Peyer's patch (tissue), 4 donors: ENCODE measurements around the gene RPA3.

Experiments
- POLR2A ChIP-seq, 2 donors: fragments of 450-650 bp; IDR thresholded peaks; one replicate each; pipeline ENCODE4 v1.5.1; 2017; ENCODE audit warnings: antibody characterized with exemption in 2 of 2, mild to moderate bottlenecking in 2 of 2, moderate library complexity in 2 of 2
- TF ChIP-seq, protein P1 (sequence below), 6 experiments: fragments of 450-650 bp in 4 of 6; fragments of 200-600 bp in 2 of 6; sonication (generic) in 1 of 6; IDR thresholded peaks; one replicate each; pipeline ENCODE4 v1.5.1; 2017 to 2019; ENCODE audit warnings: antibody characterized with exemption in 6 of 6, mild to moderate bottlenecking in 3 of 6, moderate library complexity in 1 of 6

DNA sequence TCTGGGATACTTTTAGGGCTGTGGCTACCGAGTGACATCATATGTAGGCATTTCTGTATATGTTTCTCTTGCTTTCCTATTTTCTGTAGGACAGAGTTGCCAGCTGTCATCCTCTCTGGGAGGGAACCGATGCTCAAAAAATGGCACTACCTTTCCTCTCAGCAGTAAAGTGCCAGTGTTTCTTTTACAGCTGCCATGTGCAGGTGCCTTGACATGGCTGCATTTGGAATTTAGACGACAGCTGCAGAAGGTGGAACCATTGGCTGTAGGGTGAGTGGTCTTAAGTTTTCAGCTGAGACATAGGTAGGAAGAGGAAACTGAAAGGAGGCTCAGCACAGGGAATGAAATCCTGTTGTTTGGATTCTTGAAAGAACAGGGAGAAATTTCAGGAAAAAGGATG is 20.2 kb upstream of the RPA3 start:
- TF ChIP-seq, protein P1, sequence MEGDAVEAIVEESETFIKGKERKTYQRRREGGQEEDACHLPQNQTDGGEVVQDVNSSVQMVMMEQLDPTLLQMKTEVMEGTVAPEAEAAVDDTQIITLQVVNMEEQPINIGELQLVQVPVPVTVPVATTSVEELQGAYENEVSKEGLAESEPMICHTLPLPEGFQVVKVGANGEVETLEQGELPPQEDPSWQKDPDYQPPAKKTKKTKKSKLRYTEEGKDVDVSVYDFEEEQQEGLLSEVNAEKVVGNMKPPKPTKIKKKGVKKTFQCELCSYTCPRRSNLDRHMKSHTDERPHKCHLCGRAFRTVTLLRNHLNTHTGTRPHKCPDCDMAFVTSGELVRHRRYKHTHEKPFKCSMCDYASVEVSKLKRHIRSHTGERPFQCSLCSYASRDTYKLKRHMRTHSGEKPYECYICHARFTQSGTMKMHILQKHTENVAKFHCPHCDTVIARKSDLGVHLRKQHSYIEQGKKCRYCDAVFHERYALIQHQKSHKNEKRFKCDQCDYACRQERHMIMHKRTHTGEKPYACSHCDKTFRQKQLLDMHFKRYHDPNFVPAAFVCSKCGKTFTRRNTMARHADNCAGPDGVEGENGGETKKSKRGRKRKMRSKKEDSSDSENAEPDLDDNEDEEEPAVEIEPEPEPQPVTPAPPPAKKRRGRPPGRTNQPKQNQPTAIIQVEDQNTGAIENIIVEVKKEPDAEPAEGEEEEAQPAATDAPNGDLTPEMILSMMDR (IDR thresholded peaks at IDR 0.05), result no peak
- TF ChIP-seq POLR2A (IDR thresholded peaks at IDR 0.05), result no peak
